NCI-H1092 treated with DMSO at 0.1 percent for 48 hours (cell line): ENCODE results near the gene PUSL1.

Experiments
- DNase-seq: peaks from one replicate; lab custom pipeline; 2025; lab: John Stamatoyannopoulos, UW

Gene PUSL1

GRCh38 chr1:1295154-1295923 lies 13.1 kb upstream of the PUSL1 start:
- no peak for DNase-seq

- no peak for DNase-seq
These were observed 12.0 kb upstream of the PUSL1 start for GRCh38 chr1:1296070-1297061.

GRCh38 chr1:1297802-1298424 lies 10.5 kb upstream of the PUSL1 start:
- DNase-seq, result no peak

- no peak for DNase-seq
These were observed 9.3 kb upstream of the PUSL1 start for GRCh38 chr1:1298861-1299685.

DNA sequence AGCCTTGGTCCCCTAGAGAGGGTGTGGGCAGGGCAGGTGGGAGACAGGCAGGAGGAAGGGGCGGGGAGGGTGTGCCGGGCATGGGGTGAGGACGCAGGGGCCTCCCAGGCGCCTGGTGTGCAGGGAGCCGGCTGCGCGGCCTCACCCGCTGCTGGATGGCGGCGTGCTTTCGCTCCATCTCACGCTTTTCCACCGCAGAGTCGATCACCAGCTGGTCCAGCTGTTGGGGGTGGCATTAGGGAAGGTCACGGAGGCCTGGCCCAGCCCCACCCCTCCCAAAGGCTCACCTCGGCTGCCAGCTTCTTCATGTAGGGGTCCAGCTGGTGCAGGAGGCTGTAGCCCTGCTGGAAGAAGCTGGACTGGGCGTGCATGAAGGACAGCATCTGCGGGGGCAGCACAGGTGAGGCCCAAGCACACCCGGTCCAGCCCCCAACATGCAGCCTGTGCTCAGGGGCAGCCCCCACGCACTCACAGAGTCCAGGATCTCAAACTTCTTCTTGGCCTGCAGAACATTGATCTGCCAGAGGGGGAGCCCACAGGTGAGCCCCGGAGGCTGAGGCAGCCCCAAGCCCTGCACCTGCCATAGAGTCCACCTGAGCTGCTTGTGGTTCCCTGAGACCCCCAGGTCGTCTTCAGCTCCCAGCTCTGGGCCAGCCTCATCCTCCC lies 8.6 kb upstream of the PUSL1 start:
- no peak for DNase-seq

GRCh38 chr1:1300352-1300739 lies 8.1 kb upstream of the PUSL1 start:
- DNase-seq, result no peak

DNA sequence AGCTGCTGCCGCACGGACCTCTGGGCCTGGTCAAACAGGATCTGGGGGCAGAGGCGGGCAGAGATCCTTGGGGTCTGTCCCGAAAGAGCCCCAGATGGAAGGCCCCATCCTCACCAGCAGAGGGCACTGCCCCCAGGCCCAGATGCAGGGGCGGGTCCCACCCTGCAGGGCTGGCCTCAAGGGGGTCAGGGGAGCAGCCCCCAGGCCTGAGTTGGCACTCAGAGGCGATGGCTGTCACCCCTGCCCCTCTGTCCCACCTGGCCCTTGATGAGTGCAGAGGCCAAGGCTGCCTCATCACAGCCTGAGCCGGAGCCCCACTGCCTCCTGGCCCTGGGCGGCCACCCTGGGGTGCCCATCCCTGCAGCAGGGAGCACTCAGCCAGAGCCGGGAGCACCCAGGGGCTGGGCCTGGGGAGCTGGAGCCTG lies 6.4 kb upstream of the PUSL1 start:
- DNase-seq, result no peak

DNA sequence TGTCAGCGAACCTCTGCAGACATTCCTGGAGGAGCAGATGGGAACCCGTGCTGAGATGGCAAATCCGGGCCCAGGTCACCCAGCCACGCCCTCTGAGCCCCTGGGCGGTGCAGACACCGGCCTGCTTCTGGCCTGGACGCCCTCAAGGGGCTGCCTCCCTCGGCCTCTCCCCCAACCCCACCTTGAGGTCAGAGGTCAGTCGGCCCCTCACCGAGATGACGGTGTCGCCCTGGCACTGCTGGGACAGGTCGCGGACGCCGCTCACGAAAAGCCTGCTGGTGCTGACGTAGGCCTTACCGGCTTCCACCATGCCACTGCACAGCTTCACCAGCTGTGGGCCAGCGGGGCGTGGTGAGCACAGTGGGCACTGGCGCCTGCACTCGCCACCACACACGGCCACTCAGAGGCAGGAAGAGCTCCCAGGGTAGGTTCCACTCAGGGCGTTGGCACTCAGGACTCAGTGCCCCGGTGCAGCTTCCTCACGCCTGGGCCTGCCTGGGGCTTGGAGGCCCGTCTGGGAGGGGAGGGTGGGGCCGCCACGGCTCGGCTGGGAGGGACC lies 5.4 kb upstream of the PUSL1 start:
- DNase-seq, result no peak

- DNase-seq, result no peak
These were observed 4.7 kb upstream of the PUSL1 start for GRCh38 chr1:1303736-1304135.

- DNase-seq, result peak; percentile 20
These were observed 3.8 kb upstream of the PUSL1 start for GRCh38 chr1:1304331-1305299.

GRCh38 chr1:1305300-1306069 lies 2.9 kb upstream of the PUSL1 start:
- DNase-seq, result no peak

DNA sequence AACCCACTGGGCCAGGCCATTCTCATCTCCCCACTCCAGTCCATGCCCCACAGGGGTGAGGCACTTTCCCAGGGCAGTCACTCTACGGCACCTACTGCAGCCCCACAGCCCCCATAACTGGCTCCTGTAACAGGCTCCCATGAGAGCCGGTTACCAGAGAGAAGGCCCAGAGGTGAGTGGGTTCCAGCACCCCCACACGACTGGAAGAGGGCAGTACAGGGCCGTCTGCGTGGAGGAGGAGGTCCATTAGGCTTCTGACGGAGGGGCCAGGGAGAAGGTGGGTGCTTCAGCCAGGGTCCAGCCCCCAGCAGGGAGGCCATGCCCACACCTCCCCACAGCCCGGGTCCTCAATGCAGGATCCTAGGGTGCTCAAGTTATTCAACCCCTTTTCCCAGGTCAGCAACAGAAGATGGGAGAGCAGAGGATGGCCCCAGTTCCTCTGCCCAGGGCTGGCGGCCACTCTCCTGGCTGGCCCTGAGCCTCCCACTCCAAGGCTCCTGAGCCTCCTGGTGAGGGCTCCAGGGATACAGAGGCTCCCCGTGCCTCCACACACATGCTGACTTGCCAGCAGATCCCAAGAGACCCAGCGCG lies 2.2 kb upstream of the PUSL1 start:
- no peak for DNase-seq

DNA sequence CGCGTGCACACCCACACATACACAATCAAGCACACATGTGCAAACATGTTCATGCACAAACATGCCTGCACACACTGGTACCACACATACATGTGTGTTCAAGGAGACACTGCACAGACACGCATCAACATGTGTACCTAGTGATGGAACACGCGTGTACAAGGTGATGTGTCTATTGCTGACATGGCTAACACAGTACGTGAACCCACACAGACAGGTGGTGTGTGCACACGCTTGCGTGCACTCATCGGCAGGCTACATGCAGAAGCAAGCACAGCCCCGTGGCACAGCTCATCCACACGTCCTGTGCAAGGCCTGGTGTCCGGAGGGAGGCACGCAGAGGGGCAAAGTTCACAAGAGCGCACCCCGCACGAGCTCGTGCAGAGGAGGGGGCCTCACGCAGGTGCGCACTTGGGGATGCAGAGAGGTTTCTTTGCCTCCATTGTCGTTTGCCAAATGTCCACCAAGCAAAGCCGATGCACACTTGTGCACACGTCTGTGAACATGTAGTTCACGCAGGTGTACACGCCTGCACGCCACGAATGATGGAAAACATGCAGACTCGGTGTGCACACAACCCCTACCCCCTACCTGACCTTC lies 1.6 kb upstream of the PUSL1 start:
- no peak for DNase-seq

DNA sequence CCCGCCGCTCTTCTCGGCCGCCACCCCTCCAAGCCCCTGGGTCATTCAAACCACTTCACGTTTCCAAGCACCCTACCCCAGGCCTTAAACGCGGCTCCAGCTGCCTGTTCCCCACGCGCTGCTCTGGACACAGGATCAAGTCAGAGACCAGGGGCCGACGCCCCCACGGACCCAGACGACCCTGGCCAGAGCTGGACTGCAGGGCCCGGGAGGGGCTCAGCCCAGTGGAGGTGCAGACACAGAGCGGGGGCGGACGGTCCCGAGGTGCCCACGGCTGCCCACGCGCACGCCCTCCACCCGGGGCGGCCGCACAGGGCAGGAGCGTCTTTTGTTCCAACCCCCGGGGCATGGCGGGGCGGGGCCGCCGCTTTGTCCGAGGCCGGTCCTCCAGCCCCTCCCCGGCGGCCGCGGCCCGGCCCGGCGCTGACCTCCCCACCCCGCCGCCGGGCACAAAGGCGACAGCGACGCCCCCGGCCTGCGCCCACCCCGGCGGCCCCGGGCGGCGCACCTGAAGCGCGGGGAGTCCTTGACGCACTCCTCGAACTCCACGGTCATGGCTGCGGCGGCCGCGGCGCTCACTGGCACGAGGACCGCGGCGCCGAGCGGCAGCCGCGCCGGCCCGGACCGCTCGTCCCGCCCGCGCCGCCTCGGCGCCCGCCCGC lies 1.0 kb upstream of the PUSL1 start:
- no peak for DNase-seq

DNA sequence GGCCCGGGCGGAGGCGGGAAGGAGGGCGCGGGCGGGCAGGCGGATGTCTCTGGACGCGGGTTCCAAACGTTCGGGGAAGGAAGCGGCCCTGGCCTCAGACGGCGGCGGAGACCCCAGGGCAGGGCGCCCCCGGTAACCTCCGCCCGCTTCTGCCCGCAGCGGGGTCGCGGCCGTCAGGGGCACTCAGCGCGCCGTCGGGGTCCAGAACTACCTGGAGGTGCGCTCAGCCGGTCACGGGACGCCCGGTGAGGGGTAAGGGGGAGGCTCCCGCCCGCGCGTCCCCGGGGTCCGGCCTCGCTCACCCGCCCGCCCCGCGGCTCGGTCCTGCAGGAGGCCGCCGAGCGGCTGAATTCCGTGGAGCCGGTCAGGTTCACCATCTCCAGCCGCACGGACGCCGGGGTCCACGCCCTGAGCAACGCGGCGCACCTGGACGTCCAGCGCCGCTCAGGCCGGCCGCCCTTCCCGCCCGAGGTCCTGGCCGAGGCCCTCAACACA lies 406 bp downstream of the PUSL1 start:
- DNase-seq, result no peak

GRCh38 chr1:1309251-1310108 lies 1.1 kb downstream of the PUSL1 start:
- DNase-seq, result no peak

DNA sequence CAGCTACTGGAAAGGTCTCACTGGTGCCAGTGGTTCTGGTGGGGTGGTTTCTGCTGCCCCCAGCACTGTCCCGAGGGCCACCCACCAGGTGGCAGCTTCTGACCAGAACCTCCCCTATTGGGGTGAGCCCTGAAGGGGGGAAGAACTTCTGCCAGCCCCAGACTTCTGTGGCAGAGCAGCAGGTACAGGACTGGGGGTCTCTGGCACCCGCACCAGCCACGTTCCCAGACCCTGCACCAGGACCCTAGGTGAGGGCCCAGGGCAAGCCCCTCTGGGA lies 1.6 kb downstream of the PUSL1 start:
- no peak for DNase-seq
